Stimulated activated CD4-positive, alpha-beta T cell treated with anti-CD3 and anti-CD28 coated beads, Interleukin-15, amount 100 ng/mL, for 24 hours (primary cell): Measurements from ENCODE around the gene CARS2.
A peak's percentile ranks its signal among the peaks of the same experiment; 100 is the strongest.
"Not testable (repeated sequence)": the region's sequence is repeated elsewhere in the genome, so short reads cannot be mapped to it uniquely, and the experiment has no call there.

Source experiments
- DNase-seq: peaks from one replicate; pipeline ENCODE4 v3.0.0-alpha.2; 2020

CARS2 gene

DNA sequence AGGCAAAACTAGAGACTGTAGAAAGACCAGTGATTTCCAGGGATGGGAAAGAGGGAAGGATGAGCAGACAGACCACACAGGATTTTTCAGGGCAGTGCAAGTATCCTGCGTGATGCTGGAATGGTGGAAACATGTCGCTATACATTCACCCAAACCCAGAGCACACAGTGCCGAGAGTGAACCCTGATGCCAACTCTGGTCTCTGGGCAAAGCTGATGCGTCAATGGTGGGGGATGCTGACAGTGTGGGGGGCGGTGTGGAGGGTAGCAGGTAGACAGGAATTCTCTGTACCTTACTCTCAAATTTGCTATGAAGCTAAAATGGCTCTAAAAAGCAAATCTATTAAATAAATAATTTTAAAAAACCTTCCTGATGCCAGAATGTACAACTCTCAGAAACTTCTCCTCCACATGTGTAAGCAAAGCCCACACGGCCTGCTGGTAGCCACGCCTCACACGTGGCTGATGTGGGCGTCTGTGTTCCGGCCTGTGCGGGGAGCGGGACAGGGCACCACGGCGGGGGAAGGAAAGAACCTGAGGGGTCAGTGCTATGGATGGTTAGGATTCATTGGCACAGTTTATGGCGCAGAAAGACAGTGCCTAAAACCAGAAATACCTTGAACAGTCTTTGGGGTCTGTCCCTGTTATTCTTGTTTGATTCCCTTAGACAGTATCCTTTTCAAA, 23.9 kb downstream of the CARS2 start:
- no peak for DNase-seq

DNA sequence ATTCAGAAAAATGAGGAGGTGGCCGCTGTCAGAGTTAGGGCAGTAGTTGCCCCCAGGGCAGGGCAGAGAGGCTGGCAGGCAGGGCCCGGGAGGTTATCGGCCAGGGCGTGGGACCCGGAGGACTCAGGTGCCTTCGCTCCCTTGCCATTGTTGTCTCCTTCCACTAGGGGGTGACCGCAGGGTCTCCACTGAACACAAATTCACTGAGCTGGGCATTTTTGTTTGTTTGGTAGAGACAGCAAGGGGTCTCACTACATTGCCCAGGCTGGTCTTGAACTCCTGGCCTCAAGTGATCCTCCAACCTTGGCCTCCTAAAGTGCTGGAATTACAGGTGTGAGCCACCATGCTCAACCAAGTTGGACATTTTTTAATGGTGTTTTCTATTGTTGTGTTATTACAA, 25.1 kb downstream of the CARS2 start:
- peak; percentile 28 for DNase-seq

DNA sequence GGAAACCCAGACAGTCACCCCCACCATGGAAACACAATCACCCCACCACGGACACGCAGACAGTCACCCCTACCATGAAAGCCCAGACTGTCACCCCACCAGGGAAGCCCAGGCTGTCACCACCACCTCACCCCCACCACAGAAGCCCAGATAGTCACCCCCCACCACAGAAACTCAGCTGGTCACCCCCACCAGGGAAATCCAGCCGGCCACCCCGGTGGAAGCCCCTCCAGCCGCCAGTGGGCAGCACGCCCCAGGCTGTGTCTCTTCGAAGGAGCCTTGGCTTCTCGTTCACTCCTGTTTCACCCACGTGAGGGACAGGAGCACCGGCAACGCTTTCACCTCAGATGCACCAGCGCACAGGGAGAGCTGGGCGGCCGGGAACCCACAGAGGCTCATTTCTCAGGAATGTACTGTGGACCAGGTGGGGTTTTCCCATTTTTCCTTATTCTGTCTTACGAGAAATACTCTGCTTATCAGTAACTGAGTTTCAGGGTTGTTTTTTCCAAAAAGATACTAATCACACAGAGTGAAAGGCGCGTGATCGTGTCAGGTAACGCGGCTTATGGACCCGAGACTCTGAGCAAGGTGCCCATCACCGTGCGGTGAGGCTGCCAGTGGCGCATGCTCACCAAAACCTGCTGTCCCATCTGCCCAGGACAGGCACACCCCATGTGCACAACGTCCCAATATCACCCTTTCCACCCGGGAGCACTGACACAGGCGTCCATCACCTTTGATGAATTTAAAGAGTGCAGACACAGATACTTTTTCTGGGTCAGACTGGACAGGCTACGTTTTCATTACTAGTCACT, 28.0 kb downstream of the CARS2 start:
- DNase-seq = peak; percentile 37

- DNase-seq = peak; percentile 59
These were observed 29.0 kb downstream of the CARS2 start for GRCh38 chr13:110676595-110677587.

DNA sequence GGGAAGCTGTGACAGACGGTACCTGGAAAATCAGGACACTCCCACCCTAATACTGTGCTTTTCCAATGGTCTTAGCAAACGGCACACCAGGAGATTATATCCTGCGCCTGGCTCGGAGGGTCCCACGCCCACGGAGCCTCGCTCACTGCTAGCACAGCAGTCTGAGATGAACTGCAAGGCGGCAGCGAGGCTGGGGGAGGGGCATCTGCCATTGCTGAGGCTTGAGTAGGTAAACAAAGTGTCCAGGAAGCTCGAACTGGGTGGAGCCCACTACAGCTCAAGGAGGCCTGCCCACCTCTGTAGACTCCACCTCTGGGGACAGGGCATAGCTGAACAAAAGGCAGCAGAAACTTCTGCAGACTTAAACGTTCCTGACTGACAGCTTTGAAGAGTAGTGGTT, 36.1 kb downstream of the CARS2 start:
- not testable (repeated sequence) for DNase-seq

DNA sequence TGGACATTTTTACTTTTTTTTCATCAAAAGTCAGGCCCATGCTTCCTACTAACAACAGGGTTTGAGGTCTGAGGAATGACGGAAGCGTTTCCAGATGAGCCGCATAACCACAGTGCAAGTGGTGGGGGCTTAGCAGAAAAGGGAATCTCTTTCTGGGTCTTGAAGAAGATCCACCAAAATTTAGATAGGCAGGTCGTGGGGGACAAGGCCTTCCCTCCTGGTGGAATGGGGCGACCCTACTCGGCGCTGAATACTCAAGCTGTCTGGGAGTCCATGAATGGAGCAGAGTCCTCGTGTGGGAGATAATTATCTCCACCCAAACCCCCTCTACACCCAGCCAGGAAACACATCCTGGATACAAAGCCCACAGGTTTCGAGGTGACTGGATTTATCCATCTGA, 36.9 kb downstream of the CARS2 start:
- DNase-seq = no peak

GRCh38 chr13:110666255-110666533, 39.7 kb downstream of the CARS2 start:
- no peak for DNase-seq

DNA sequence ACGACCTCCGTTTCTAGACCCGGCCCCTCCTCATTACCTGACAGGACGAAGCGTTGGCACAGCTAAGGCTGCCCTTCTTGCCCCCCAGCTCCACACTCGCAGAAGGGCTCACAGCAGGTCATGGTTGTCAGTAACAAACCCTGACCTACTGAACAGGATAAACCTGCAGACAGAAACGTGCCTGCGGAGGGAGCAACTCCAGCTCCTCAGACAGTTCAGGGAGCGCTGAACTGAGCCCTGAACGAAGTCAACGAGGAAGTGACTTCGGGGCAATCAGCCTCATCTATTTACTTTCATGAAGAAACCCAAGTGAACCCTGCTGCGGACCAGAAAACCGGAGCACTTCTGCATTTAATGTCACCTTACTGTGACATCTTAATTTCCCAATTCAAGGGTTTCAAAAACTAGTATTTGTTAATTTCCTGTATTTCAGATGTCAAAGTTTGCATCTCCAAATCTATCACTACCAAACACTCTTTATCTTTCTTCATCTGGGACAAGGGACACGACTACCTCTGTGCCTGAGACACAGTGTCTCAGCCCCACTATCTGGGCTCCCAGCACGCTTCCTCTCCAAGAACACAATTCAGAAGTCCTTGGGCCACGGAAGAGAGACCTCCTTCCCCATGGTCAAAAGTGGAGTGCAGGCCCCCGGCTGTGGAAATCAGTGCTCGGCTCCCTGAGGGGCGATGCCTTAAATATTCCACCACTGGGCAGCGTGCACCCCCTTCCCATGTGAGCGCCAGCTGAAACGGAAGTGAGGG, 40.2 kb downstream of the CARS2 start:
- DNase-seq = no peak

GRCh38 chr13:110664673-110665072, 41.2 kb downstream of the CARS2 start:
- DNase-seq = no peak

DNA sequence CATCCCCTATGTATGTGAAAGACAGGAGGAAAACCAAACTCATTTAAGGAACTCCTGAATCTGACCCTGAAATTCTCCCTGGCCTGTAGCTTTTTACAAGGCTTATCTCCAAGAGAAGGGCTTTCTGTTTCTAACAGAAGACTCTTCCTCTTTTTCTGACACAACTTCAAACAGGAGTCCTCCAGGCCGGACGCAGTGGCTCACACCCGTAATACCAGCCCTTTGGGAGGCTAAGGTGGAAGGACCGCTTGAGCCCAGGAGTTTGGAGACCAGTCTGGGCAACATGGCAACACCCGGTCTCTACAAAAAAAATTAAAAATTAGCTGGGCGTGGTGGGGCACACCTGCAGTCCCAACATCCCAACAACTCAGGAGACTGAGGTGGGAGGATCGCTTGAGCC, 41.9 kb downstream of the CARS2 start:
- no peak for DNase-seq

DNA sequence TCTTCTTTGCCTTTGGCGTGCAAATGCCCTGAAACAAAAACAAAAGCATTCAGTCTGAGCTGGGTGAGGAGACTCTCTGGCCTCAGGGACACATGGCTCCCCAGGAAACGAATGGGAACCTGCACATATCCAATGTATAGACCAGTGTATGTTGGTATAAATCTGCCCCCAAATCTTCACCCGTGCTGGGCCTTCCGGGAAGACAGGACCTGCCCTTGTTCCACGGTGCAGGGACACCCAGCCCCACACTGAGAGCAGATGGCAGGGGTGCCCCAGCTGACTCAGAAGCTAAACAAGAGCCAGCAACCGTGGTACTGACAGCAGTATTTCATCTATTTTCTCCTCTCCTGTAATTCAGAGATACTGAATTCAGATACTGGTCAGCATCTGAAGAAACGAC, 42.4 kb downstream of the CARS2 start:
- DNase-seq = no peak

- DNase-seq = no peak
These were observed 43.0 kb downstream of the CARS2 start for GRCh38 chr13:110662777-110663443.

DNA sequence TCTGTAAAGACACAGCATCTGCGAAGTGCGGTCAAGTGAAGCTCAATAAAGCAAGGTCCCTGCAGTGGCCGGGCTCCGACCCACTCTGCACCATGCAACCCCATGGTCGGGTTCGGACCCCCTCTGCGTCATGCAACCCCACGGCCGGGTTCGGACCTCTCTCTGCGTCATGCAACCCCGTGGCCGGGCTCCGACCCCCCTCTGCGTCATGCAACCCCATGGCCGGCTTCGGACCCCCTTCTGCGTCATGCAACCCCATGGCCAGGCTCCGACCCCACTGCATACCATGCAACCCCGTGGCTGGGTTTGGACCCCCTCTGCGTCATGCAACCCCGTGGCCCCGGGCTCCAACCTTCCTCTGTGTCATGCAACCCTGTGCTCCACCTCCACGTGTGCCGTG, 43.8 kb downstream of the CARS2 start:
- no peak for DNase-seq

DNA sequence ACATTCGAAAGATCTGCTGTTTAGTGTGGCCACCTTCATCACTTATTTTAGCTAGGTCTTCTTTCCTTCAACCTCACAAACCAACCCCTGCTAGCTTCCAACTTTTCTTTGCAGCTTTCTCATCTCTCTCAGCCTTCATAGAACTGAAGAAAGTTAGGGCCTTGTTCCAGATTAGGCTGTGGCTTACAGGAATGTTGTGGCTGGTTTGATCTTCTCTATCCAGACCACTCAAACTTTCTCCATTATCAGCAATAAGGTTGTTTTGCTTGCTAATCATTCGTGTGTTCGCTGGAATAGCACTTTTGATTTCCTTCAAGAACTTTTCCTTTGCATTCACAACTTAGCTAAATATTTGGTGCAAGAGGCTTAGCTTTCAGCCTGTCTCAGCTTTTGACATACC, 44.7 kb downstream of the CARS2 start:
- DNase-seq = no peak

- DNase-seq = not testable (repeated sequence)
These were observed 47.6 kb downstream of the CARS2 start for GRCh38 chr13:110658218-110658911.

GRCh38 chr13:110657196-110657595, 48.7 kb downstream of the CARS2 start:
- no peak for DNase-seq

DNA sequence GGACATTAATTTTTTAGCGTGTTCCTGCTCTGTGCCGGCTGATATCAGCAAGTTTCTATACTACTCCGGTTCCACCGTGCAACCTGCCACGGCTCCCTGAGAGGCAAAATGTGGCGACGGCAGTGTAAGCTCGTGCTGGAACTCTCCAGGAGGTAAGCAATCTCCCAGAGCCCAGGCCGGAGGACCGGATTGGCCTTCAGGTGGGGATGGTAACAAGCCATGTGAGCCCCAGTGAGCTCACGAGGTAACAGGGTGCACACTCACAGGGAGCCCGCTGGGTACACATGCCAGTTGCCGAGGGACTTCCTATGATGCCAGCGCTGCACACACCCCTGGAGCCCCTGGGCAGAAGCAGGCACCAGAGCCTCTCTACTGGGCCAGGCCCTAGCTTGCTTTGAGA, 52.1 kb downstream of the CARS2 start:
- no peak for DNase-seq

DNA sequence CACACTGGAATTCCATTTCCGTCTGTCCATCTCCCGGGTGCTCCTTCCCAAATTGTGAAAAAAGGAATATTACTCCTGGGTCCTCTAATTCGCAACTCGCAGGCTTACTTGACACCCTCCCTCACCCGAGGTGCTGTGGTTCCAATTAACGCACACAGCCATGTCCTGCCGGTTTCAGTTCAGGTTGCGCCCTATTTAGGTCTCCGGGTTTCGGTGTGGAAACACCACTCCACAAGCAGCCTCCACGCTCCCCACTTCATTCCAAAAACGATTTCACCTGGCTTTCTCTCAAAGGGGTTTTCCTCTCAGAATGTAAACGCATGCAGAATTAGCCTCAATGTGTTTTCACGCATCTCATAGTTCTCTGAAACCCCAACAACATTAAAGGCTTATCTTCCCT, 52.6 kb downstream of the CARS2 start:
- no peak for DNase-seq

- DNase-seq = no peak
These were observed 53.2 kb downstream of the CARS2 start for GRCh38 chr13:110652764-110653163.

GRCh38 chr13:110652231-110652730, 53.6 kb downstream of the CARS2 start:
- no peak for DNase-seq

GRCh38 chr13:110651726-110652230, 54.1 kb downstream of the CARS2 start:
- no peak for DNase-seq
